Measurements from ENCODE around the gene MMD2.
A peak's percentile ranks its signal among the peaks of the same experiment; 100 is the strongest.

Gene MMD2

GRCh38 chr7:4878336-4879335, 80.4 kb downstream of the MMD2 start:
- peaks cover 3% of the 10 kb centered on the region for H3K4me1 Mint-ChIP-seq (ENCODE audit: low read depth)
- H3K27ac Mint-ChIP-seq: no peak overlapping the region
- H3K4me3 Mint-ChIP-seq: no peak overlapping the region
- no peaks in the 10 kb centered on the region for H3K36me3 Mint-ChIP-seq (ENCODE audit: low read depth)
- no peaks in the 10 kb centered on the region for H3K9me3 Mint-ChIP-seq
- no peak for DNase-seq (ENCODE audit: low spot score)
- peaks cover 17% of the 10 kb centered on the region for H3K27me3 Mint-ChIP-seq (ENCODE audit: low read depth)

GRCh38 chr7:4876586-4876985, 82.4 kb downstream of the MMD2 start:
- no peaks in the 10 kb centered on the region for H3K36me3 Mint-ChIP-seq (ENCODE audit: low read depth)
- no peaks in the 10 kb centered on the region for H3K9me3 Mint-ChIP-seq
- no peaks in the 10 kb centered on the region for H3K4me1 Mint-ChIP-seq (ENCODE audit: low read depth)
- no peak overlapping the region for H3K4me3 Mint-ChIP-seq
- no peak for DNase-seq (ENCODE audit: low spot score)
- peaks cover 9% of the 10 kb centered on the region for H3K27me3 Mint-ChIP-seq (ENCODE audit: low read depth)
- H3K27ac Mint-ChIP-seq: no peak overlapping the region

GRCh38 chr7:4875391-4875790, 83.6 kb downstream of the MMD2 start:
- Mint-ChIP-seq H3K4me1 (ENCODE audit: low read depth) (peaks cover 5% of the 10 kb centered on the region), H3K9me3 (no peaks in the 10 kb centered on the region), H3K27me3 (ENCODE audit: low read depth) (peaks cover 16% of the 10 kb centered on the region), H3K4me3 (no peak overlapping the region), H3K36me3 (ENCODE audit: low read depth) (no peaks in the 10 kb centered on the region), H3K27ac (no peak overlapping the region)
- no peak for DNase-seq (ENCODE audit: low spot score)

- Mint-ChIP-seq H3K4me3 (no peak overlapping the region), H3K27ac (no peak overlapping the region), H3K9me3 (no peaks in the 10 kb centered on the region), H3K27me3 (ENCODE audit: low read depth) (peaks cover 18% of the 10 kb centered on the region), H3K4me1 (ENCODE audit: low read depth) (peaks cover 5% of the 10 kb centered on the region), H3K36me3 (ENCODE audit: low read depth) (no peaks in the 10 kb centered on the region)
- DNase-seq (ENCODE audit: low spot score): no peak
Observed at GRCh38 chr7:4873071-4873944, 85.7 kb downstream of the MMD2 start.

GRCh38 chr7:4871930-4872675, 86.9 kb downstream of the MMD2 start:
- Mint-ChIP-seq H3K4me1 (ENCODE audit: low read depth) (peaks cover 5% of the 10 kb centered on the region), H3K9me3 (no peaks in the 10 kb centered on the region)

GRCh38 chr7:4871056-4871680, 87.8 kb downstream of the MMD2 start:
- no peak for DNase-seq (ENCODE audit: low spot score)
- no peak overlapping the region for H3K4me3 Mint-ChIP-seq

More at GRCh38 chr7:4871930-4872675, 86.9 kb downstream of the MMD2 start:
- Mint-ChIP-seq H3K27me3 (ENCODE audit: low read depth) (peaks cover 18% of the 10 kb centered on the region), H3K36me3 (ENCODE audit: low read depth) (no peaks in the 10 kb centered on the region), H3K27ac (no peak overlapping the region), H3K4me3 (no peak overlapping the region)
- no peak for DNase-seq (ENCODE audit: low spot score)

GRCh38 chr7:4868493-4868892, 90.5 kb downstream of the MMD2 start:
- Mint-ChIP-seq H3K9me3 (no peaks in the 10 kb centered on the region), H3K4me3 (no peak overlapping the region), H3K36me3 (ENCODE audit: low read depth) (no peaks in the 10 kb centered on the region), H3K27me3 (ENCODE audit: low read depth) (peaks cover 34% of the 10 kb centered on the region), H3K4me1 (ENCODE audit: low read depth) (peaks cover 5% of the 10 kb centered on the region), H3K27ac (no peak overlapping the region)
- no peak for DNase-seq (ENCODE audit: low spot score)

More at GRCh38 chr7:4871056-4871680, 87.8 kb downstream of the MMD2 start:
- Mint-ChIP-seq H3K4me1 (ENCODE audit: low read depth) (peaks cover 5% of the 10 kb centered on the region), H3K9me3 (no peaks in the 10 kb centered on the region), H3K27me3 (ENCODE audit: low read depth) (peaks cover 18% of the 10 kb centered on the region), H3K36me3 (ENCODE audit: low read depth) (no peaks in the 10 kb centered on the region), H3K27ac (no peak overlapping the region)

GRCh38 chr7:4866528-4867496, 92.2 kb downstream of the MMD2 start:
- Mint-ChIP-seq H3K27ac (no peak overlapping the region), H3K9me3 (peaks cover 7% of the 10 kb centered on the region), H3K27me3 (ENCODE audit: low read depth) (peaks cover 46% of the 10 kb centered on the region), H3K4me3 (no peak overlapping the region), H3K4me1 (ENCODE audit: low read depth) (peaks cover 5% of the 10 kb centered on the region), H3K36me3 (ENCODE audit: low read depth) (no peaks in the 10 kb centered on the region)
- DNase-seq (ENCODE audit: low spot score): no peak

- H3K36me3 Mint-ChIP-seq (ENCODE audit: low read depth): no peaks in the 10 kb centered on the region
- H3K4me3 Mint-ChIP-seq: no peak overlapping the region
- no peak for DNase-seq (ENCODE audit: low spot score)
- no peak overlapping the region for H3K27ac Mint-ChIP-seq
- H3K9me3 Mint-ChIP-seq: peaks cover 7% of the 10 kb centered on the region
- H3K4me1 Mint-ChIP-seq (ENCODE audit: low read depth): no peaks in the 10 kb centered on the region
- peaks cover 52% of the 10 kb centered on the region for H3K27me3 Mint-ChIP-seq (ENCODE audit: low read depth)
Observed at GRCh38 chr7:4862156-4862555, 96.8 kb downstream of the MMD2 start.

- H3K9me3 Mint-ChIP-seq: peaks cover 7% of the 10 kb centered on the region
- H3K4me3 Mint-ChIP-seq: peak within 1 kb of the TSS; percentile 7
- no peaks in the 10 kb centered on the region for H3K36me3 Mint-ChIP-seq (ENCODE audit: low read depth)
- H3K27me3 Mint-ChIP-seq (ENCODE audit: low read depth): peaks cover 54% of the 10 kb centered on the region
- no peak for DNase-seq (ENCODE audit: low spot score)
- H3K4me1 Mint-ChIP-seq (ENCODE audit: low read depth): no peaks in the 10 kb centered on the region
- no peak within 1 kb of the TSS for H3K27ac Mint-ChIP-seq
Observed at GRCh38 chr7:4861673-4862072, 97.3 kb downstream of the MMD2 start, which contains the start of gene PAPOLB. TSS of gene PAPOLB (minus strand) at chr7:4862030. CDS start at chr7:4861810, 220 bp downstream.

GRCh38 chr7:4861227-4861626, 97.8 kb downstream of the MMD2 start:
- Mint-ChIP-seq H3K27ac (no peak overlapping the region), H3K4me1 (ENCODE audit: low read depth) (no peaks in the 10 kb centered on the region), H3K27me3 (ENCODE audit: low read depth) (peaks cover 54% of the 10 kb centered on the region), H3K9me3 (peaks cover 7% of the 10 kb centered on the region), H3K4me3 (peak overlapping the region; percentile 7), H3K36me3 (ENCODE audit: low read depth) (no peaks in the 10 kb centered on the region)
- DNase-seq (ENCODE audit: low spot score): no peak

GRCh38 chr7:4857189-4857588, 101.8 kb downstream of the MMD2 start:
- H3K4me1 Mint-ChIP-seq (ENCODE audit: low read depth): no peaks in the 10 kb centered on the region
- no peak for DNase-seq (ENCODE audit: low spot score)
- no peaks in the 10 kb centered on the region for H3K36me3 Mint-ChIP-seq (ENCODE audit: low read depth)
- peaks cover 27% of the 10 kb centered on the region for H3K27me3 Mint-ChIP-seq (ENCODE audit: low read depth)
- no peak overlapping the region for H3K27ac Mint-ChIP-seq
- H3K4me3 Mint-ChIP-seq: no peak overlapping the region
- H3K9me3 Mint-ChIP-seq: no peaks in the 10 kb centered on the region
